HG03064 (cell line): ENCODE measurements around the gene ZNF146.
A peak's percentile ranks its signal among the peaks of the same experiment; 100 is the strongest.
"Not testable (repeated sequence)": the region's sequence is repeated elsewhere in the genome, so short reads cannot be mapped to it uniquely, and the experiment has no call there.

Experiments
- ATAC-seq: cut with Tn5 transposase; IDR thresholded peaks from one replicate; pipeline ENCODE4 v1.9.1; 2021; ENCODE audit warnings: low read depth; ENCODE audit not compliant: unreplicated experiment

ZNF146 gene

DNA sequence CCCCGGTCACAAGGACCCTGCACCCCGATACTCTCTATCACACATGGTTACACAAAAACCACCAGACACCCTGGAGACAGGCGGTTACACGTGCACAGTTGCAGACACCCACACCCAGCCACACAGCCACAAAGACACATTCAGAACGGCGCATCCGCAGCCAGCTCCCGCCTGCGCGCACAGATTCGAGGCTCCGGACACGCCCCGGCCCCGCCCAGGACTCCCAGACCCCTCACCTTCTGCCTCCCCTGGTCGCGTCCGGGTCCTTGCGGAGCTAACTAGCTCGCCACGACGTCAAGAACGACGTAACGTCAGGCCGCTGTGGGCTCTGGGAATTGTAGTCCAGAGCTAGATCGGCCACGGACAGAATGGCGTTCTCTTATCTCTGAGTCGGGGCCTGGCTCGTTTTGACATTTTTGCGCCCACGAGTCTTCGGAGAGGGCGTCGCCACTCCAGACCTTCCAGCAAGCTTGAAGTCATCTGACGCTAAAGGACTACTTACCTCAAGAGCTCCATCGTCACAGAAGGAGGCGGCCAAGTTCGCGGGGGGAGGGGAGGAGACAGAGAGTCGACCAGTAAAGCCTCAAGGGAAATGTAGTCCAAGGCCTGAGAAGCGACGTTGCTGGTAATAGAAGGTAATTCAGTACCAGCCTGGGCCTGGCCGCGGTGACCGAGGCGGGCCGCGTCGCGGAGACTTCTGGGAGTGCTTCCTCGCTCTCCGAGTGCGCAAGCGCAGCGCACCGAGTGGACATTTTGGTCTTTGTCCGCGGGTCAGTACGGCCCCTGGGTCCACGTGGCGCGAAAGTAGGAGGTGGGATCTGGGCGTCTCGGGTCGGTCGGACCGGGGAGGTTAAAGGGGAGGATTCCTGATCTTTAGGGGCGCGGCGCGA is at the start of gene ZNF146, which contains the start of gene ZNF565:
TSS of gene ZNF146 (plus strand) at position 721 of the 890 bp plus-strand sequence. CDS start 21,335 bp downstream, outside the sequence.
TSS of gene ZNF565 (minus strand) at position 280 of the 890 bp plus-strand sequence. CDS start 12,680 bp downstream, outside the sequence.
- peak; percentile 85 for ATAC-seq

DNA sequence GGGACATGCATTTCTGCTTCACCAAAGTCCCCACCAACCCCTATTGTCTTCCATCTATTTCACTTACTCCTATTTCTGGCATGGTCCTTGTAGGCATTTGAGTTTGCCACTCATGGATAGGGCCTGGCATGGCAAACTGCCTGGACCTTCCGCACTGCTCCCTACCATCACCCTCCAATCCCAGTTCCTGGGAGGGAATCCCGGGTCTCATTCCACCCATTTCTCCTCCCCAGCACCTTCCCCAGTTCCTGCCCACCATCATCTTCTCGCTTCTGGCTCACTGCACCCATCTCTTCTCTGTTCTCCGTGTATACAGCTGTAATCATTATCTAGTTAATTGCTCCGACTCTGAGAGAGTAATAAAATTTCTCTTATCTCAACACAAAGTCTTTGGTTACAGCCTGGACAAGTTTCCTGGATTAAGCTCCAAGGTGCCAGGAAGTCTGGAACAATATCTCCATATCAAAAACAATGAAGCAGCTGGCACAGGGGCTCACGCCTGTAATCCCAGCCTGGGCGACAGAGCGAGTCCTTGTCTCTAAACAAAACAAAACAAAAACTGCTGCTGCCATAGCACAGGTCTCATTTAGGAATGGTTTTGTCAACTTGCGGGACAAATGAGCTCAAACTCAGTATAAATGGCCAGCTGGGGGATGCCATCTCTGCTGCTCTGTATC is 45.7 kb upstream of the ZNF146 start:
- no peak for ATAC-seq

DNA sequence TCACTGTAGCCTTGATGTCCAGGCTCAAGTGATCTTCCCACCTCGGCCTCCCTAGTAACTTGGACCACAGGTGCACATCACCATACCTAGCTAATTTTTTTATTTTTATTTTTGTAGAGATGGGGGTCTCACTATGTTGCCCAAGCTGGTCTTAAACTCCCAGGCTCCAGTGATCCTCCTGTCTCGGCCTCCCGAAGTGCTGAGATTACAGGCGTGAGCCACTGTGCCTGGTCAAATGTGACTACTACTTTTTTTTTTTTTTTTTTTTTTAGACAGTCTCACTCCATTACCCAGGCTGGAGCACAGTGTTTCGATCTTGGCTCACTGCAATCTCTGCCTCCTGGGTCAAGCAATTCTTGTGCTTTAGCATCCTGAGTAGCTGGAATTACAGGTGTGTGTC is 42.1 kb upstream of the ZNF146 start:
- no peak for ATAC-seq

DNA sequence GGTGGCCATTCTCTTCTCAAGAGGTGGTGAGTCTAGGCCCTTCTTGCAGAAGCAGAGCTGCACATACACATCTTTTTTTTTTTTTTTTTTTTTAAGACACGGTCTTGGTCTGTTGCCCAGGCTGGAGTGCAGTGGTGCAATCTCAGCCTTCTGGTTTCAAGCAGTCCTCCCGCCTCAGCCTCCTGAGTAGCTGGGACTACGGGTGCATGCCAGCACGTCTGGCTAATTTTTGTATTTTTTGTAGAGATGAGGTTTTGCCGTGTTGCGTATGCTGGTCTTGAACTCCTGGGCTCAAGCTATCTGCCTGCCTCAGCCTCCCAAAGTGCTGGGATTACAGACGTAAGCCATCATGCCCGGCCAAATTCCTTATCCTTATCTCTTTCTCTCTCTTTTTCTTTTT is 41.1 kb upstream of the ZNF146 start:
- ATAC-seq = not testable (repeated sequence)

DNA sequence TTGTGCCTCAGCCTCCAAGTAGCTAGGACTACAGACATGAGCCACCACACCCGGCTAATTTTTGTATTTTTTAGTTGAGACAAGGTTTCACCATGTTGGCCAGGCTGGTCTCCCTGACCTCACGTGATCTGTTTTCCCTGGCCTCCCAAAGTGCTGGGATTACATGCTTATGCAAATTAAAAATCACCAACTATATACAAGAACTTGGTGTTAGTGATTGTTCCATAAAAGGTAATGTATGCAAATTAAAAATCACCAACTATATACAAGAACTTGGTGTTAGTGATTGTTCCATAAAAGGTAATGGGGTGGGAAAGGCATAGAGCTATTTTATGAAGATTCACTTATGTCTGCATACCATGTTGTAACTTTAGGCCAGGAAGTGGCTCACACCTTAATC is 35.8 kb upstream of the ZNF146 start:
- not testable (repeated sequence) for ATAC-seq

DNA sequence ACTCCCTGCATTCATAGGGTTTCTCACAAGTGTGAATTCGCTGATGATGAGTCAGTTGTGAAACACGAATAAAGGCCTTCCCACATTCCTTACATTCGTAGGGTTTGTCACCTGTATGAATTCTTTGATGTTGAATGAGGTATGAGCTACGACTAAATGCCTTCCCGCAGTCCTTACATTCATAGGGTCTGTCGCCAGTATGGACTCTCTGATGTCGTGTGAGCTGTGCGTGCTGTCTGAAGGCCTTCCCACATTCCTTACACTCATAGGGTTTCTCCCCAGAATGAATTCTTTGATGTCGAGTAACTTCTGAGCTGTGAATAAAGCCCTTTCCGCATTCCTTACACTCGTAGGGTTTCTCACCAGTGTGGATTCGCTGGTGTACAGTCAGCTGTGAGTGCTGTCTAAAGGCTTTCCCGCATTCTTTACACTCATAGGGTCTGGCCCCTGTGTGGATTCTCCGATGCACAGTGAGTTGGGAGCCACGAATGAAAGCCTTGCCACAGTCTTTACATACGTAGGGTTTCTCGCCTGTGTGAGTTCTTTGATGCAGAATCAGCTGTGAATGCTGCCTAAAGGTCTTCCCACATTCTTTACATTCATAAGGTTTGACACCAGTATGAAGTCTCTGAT is 32.2 kb upstream of the ZNF146 start:
- no peak for ATAC-seq

DNA sequence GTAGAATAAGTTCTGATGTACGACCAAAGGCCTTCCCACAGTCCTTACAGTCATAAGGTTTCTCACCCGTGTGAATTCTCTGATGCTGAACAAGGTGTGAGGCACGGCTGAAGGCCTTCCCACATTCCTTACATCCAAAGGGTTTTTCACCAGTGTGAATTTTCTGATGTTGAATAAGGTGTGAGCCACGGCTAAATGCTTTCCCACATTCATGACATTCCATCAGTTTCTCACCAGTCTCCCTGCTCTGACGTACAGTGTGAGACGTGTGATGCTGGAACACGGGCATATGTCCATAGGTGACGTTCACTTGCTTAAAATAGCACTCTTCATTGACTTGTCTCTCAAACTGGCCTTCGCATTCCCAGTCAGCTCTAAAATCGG is 31.7 kb upstream of the ZNF146 start:
- no peak for ATAC-seq

DNA sequence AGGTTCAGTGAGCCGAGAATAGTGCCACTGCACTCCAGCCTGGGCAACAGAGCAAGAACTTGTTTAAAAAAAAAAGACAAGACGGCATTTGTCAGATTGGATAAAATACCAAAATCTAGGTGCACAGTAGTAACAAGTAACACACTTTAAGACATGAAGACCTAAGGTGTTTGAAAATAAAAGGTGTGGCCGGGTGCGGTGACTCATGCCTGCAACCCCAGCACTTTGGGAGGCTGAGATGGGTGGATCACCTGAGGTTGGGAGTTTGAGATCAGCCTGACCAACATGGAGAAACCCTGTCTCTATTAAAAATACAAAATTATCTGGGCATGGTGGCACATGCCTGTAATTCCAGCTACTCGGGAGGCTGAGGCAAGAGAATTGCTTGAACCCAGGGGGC is 28.2 kb upstream of the ZNF146 start:
- ATAC-seq = not testable (repeated sequence)

DNA sequence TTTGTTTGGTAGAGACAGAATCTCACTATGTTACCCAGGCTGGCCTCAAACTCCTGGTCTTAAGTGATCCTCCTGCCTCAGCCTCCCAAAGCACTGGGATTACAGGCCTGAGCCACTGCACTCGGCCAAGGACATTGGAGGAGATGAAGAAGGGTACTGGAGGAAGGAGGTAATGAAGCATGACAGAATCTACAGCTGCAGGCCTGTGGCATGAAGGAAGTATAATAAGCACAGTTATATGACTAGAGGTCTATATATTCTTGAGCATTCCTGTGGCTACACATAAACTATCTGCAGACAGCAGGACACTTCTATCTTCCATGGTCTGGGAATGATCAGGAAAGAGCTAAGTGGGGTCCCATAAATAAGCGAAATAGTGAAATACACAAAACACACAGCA is 18.7 kb upstream of the ZNF146 start:
- ATAC-seq = no peak

DNA sequence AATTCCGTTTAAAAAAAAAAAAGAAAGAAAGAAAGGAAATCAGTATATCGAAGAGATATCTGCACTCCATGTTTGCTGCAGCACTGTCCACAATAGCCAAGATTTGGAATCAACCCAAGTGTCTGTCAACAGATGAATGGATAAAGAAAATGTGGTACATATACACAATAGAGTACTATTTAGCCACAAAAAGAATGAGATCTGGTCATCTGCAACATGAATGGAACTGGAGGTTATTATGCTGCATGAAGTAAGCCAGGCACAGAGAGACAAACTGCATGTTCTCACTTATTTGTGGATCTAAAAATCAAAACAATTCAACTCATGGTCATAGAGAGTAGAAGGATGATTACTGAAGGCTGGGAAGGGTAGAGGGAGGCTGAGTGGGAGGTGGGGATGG is 16.8 kb upstream of the ZNF146 start:
- ATAC-seq = no peak

DNA sequence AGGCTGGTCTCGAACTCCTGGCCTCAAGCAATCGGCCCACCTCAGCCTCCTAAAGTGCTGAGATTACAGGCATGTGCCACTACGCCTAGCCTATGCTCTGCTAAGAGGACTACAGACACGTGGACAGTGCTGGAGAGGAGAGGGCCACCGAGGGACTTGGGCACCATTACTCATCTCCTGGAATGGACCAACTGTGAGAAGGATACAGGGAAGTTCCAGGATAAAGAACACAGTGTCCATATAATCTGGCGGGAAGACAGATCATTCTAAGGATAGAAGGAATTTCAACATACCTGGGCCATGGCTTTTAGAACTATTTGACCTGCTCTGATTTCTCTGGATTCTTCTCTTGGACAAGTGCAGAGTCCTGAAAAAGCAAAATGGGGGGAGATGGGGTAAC is 13.2 kb upstream of the ZNF146 start:
- ATAC-seq = no peak

DNA sequence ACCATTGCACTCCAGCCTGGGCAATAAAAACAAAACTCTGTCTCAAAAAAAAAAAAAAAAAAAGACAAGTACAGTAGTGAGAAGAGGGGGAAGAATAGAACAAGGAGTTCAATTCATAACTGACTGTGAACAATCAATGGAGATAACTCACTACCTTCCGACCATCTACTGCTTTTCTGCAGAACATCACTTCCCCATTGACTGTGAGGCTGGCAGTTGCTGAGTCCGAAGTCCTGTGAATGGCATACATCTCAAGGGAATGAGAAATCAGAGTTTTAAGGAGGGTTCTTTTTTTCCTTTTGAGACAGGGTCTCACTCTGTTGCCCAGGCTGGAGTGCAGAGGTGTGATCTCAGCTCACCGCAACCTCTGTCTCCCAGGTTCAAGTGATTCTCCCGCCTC is 11.6 kb upstream of the ZNF146 start:
- no peak for ATAC-seq

DNA sequence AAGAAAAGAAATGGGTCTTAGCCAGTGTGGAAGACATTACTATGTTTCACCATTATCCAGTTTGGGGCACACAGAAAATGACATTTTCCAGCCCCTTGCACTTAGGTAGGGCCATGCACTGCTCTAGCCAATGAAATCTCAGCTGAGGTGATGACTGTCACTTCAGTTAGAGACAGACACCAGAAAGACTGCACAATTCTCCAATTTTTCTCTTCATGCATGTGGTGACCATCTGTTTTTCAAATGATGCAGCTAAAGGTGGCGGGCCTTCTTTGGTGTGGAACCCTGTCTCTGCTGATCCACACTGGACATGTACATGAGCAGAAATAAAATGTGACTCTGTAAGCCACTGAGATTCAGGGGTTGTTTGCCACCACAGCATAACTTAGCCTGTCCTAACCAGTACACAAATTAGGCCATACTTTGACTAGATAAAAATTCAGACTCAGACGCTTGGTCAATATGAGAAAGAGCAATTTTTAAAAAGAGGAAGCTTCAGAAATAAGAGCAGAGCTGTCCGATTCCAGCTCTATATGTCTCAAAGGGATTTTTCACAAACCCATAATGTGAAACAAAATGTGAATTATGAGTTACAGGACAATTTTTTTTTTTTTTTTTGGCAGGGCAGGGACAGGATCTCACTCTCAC is 7.2 kb upstream of the ZNF146 start:
- no peak for ATAC-seq

DNA sequence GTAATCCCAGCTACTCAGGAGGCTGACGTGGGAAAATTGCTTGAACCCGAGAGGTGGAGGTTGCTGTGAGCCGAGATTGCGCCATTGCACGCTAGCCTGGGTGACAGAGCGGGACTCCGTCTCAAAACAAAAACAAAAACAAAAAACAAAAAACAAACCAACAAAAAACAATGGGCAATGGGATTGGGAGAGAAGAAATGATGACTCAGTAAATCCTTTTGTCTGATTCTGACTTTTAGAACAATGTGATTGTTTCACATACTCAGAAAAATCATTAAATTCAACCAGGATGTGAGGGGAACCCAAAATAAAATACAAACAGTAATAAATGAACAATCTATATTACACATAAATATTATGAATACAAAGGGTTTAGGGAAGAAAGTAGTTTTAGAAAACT is 5.5 kb upstream of the ZNF146 start:
- ATAC-seq = no peak

DNA sequence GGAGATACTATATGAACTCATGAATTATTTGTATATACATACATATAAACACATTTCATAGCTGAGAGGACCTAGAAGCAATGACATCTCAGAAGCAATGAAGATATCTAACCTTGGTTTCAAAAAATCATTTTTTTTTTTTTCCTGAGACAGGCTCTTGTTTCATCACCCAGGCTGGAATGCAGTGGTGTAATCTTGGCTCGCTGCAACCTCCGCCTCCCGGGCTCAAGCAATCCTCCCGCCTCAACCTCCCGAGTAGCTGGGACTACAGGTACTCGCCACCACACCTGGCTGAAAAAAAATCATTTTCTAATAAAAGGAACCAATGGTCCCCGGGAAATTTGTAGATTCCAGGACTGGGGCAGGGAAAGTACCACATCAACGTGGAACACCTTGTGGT is 4.4 kb upstream of the ZNF146 start:
- no peak for ATAC-seq

DNA sequence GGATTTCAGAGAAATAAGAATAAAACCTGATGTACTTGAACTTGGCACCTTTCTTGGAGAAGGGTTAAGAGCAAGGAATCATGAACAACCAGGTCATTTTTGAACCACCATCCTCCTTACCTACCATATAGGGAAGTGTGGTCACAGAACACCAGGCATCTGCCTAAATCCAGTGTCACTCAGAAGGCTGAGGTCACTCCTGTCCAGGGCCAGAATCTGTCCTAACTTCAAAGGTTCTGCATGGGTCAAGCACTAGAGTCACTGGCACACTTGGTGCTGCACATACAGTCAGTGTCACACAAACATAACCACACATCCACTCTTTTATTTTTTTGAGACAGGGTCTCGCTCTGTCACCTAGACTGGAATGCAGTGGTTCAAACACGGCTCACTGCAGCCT is 2.0 kb upstream of the ZNF146 start:
- no peak for ATAC-seq

DNA sequence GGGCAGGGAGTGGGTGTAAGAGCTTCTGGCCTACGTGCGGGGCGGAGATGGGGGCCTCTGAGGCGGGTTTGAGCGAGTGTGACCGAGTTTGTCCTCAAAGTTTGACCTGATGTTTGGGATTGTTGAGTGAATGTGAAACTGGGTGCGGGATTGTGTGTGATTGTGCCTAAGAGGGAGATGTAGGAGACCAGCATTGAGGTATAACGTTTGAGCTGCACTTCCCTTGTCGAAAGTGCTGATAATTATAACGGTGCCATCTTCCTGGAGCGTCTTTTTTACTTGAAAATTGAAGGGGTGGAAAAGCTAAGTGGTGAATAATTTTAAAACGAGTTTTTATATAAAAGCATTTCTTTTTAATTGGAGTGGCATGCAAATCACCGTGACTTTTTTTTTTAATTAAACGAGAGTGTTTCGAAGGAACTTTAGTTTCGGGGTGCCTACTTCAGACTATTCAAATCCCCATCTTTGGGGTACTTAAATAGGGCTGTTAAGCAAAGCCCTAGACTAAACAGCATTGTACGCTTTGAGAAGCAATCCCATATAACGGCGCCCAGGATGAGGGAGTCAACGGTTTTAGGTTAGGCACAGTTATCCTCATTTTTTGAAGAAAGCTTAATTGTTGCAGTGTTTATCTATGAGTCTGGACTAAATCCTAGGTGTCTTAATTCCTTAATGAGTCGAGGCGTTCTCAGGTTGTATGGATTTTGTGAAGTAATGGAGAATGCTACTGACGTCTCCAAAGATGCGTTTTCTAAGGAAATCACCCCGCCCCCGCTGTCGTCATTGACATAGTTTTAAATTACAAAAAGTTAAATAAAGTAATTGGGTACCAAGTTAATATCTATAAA is 594 bp downstream of the ZNF146 start:
- ATAC-seq = peak; percentile 12

DNA sequence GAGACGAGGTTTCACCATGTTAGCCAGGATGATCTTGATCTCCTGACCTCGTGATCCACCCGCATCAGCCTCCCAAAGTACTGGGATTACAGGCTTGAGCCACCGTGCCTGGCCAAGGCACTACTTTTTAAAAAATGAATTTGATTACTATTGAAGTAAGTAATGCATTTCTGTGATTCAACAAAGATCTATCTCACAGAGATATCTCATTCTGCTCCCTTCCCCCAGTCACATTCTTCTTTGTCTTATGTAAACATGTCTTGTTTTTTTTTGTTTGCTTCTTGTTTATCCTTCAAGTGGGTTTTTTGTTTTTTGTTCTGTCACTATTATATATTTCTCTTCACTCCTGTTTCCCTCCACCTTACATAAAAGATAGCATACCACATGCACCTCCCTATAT is 6.6 kb downstream of the ZNF146 start:
- ATAC-seq = no peak

DNA sequence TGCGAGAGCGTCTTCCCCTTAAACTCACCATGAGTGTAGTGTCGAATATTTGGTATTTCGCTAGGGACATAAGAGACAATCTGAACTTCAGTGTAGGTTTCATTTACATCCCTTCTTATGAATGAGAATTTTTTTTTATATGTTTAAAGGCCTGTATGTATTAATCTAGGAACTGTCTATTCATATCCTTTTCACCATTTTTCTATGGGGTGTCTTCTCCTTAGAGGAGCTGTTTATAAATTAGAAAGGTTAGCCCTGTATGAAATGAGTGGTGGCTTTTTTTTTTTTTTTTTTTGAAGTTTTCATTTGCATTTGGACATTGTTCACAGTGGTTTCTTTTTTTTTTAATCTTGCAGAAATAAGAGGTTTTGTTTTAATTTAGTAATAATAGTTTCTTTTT is 7.6 kb downstream of the ZNF146 start:
- no peak for ATAC-seq
